Astrocyte (in vitro differentiated cells and primary cell): ENCODE measurements around the gene UNC5C.

Experiments used
- CTCF ChIP-seq: IDR thresholded peaks from 2 replicates; pipeline ENCODE4 v1.5.1; 2011; ENCODE audit warnings: low read depth, mild to moderate bottlenecking, inconsistent platforms, low read length, moderate library complexity; ENCODE audit not compliant: insufficient read depth
- EZH2 ChIP-seq: IDR thresholded peaks from 2 replicates; pipeline ENCODE4 v1.6.1; 2012; ENCODE audit warnings: mild to moderate bottlenecking, low read length, inconsistent platforms; ENCODE audit not compliant: insufficient read depth

GRCh38 chr4:95231681-95232080, 317.1 kb downstream of the UNC5C start:
- TF ChIP-seq CTCF (no peak), EZH2 (no peak)
